GM23248 (cell line): ENCODE data around the gene AHRR.

ENCODE experiments used
- EZH2 ChIP-seq: fragments of 200-600 bp; sonication (generic); IDR thresholded peaks from 2 replicates; pipeline ENCODE4 v1.6.1; 2018; ENCODE audit warnings: antibody characterized with exemption, mild to moderate bottlenecking; ENCODE audit not compliant: insufficient read depth, poor library complexity, severe bottlenecking
- EZH2phosphoT487 ChIP-seq: fragments of 200-600 bp; sonication (generic); IDR thresholded peaks from 2 replicates; pipeline ENCODE4 v1.6.1; 2018; ENCODE audit warnings: antibody characterized with exemption, moderate library complexity, mild to moderate bottlenecking, low read depth; ENCODE audit not compliant: insufficient read depth

DNA sequence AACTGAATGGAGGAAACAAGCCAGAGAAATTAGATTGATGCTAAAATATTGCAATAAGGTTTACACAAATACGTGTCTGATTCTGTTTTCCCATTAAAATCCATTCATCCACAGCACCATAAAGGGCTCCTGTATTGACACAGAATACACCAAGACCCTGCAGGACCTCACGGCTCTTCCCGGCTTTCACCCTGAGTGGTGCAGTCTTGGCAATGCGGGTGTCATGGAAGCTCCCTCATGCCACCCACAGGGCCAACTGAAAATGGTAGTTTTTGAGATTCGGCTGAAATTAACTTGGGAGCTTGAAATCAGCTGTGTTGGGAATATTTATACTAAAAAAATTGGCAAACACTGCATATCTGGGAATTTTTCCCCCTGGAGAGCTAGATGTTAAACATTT, 104.2 kb downstream of the AHRR start:
- TF ChIP-seq EZH2phosphoT487 (no peak), EZH2 (no peak)
